ENCODE data around the gene NPAS3.

NPAS3 gene

DNA sequence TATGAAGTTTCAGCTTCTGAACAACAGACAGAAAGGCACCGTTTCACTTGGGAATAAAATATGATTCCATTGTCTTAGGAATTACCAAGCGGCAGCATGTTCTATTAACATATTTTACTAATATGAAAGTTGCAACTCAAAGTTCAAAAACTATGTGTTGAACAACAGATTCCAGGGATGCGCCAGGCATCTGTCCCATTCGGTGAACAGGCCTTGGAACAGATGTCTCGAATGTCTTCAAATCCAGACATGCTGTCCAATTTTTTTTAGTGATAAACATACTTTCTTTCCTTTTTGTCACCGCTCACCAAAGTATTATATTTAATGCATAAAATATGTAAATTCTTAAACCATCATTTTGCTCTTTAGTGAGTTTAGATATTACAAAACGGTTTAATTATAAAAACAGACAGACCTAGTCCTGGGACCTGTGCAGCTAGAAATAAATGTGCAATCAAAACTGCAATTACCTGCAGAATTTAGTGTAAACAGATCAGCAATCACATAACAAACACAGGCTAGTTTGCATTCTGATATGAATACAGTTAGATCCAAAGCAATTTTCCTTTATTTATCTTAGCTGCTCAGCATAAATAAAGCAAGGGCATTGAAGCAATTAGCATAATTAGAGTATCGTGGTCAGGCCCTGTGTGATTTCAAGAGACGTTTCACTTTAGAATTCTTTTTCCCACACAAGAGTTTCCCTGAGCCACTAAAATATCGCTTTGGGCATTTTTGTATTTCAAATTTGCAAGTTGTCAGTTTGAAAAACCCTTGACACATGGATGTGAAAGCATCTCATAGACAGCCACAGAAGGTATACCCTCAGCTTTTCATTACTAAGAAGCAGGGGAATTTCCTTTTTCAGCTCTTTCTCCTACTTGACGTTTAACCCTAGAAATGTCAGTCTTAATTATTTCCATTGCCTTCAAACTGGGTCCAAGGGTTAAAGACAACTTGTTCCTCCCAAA lies 591.4 kb downstream of the NPAS3 start:
- no peak for DNase-seq (ENCODE audit: extremely low read depth in 1 of 2, low read depth in 1 of 2)

DNA sequence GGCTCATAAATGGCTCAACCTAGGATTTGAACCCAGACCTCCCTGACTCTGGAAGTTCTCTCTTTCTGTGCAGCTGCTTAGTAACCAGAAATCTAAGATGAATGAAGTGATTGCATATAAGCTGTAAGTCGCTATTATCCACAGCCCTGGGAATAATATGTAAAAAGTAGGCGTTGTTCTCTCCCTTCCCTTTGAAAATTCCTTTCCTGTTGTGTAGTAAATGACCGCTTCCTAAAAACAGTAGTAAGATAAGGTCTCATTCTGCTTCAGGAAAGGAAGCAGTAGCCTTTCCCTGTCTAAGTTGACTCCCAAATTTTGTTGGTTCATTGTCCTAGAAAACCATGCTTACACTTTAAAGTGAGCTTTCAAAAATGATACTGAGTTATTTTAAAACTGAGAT lies 593.9 kb downstream of the NPAS3 start:
- DNase-seq (ENCODE audit: extremely low read depth in 1 of 2, low read depth in 1 of 2): no peak

DNA sequence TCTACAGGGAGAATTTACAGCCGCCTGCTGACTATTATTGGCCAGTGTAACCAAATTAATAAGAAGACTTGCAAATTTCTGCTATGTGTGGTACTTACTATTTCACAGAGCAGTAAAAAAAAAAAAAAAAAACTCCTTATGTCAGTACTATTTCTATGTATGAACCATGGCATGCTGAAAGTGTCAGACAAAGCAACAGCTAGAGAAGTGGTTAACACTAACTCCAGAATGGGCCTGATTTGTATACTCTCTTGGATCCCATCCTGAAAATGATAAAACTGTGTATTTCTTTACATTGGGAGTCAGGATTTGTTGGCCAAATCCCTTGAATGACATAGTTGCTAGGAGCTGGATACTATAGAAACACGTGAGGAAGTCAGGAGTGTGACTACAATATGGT lies 595.4 kb downstream of the NPAS3 start:
- no peak for DNase-seq (ENCODE audit: extremely low read depth in 1 of 2, low read depth in 1 of 2)

DNA sequence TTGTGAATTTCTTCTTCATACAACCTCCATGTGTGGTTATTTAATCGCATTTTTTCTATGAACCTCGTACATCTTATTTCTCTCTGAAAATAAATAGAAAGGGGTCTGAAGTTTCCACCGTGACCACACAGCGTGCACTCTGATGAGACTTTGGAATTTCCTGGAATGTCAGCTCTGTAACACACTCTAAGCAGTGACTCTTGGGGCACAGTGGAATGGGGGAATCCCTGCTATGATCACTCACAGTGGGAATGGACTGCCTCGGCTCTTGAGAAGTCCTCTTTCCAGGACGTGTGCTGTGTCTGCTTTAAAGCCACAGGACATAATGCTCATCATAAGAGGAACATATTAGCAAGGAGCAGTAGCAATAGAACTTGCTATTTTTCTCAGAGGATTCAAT lies 596.0 kb downstream of the NPAS3 start:
- no peak for DNase-seq (ENCODE audit: extremely low read depth in 1 of 2, low read depth in 1 of 2)

DNA sequence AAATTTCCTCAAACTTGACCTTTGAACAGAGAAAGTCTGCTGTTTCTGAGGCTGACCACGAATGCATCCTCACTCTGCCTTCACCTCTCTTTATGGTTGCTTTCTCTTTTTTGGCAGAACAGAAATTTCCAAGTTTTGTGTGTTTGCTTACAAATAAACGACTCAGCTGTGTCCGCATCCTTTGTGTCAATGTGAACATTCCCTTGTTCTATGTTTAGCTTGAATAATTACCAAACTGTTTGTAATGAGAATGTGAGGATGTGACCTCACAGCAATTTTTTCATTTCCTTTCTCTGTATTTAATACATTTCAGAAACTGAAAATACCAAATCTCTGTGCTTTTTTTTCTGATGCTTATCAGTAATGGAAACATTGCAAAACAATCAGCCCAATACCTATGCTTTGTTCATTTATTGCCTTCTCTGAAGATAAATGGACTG lies 601.3 kb downstream of the NPAS3 start:
- no peak for DNase-seq (ENCODE audit: extremely low read depth in 1 of 2, low read depth in 1 of 2)

DNA sequence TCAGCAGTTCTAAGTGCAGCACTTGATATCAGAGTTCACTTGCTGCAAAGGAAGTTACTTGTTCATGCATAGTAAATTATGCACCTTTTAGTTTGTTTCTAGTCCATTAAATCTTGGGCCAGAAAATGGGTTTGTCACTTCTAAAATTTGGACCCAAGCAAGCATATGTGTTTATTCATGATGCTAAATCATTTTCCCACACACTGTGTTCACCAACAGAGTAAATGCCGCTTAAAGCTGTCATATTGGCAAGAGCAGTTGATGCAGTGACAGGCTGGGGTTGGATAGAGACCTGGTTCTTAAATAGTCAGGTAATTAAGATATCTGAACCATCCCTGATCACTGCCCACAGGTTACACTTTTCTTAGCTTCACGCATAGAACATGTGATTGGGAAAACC lies 602.5 kb downstream of the NPAS3 start:
- DNase-seq (ENCODE audit: extremely low read depth in 1 of 2, low read depth in 1 of 2): no peak

DNA sequence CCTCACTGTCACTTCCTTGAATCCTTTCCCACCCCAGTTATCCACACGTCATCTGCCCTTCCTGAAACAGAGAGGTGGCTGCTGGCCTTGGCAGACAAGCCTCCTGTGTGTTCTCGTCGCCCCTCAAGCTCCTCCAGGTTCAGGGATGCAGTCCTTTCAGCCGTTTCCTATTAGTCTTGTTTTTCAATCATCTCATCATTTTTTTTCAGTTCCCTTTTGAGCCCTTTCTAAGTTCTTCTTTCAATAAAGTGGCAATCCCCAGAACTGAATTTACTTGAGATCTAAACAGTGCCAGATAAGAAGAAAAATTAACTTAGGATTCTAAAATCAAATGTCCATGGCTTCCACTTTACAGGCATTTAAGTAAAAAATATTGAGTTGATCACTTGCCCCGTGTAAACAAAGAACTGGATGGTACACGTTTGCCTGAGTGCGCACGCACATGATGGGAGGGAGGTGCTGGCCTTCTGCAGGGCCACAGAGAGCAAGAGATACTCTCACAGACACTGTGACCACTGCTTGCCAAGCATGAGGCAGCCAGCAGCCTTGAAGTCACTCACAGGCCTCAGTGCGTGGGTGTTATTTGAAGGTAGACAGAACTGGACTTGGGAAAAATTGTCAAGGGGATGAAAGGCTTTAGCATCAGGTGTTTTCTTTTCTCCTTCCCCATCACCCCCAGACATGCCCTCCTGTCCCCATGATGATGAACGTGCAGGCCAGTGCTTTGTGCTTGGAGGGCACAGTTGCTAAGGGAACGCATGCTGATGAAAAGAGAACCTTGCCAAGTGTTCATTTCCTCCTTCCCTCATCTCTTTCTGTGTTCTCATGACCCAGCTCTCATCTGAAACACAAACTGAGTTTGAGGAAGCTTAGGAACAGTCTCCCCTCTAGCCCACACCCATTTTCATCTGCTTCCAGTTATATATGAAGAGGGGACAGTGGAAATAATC lies 603.9 kb downstream of the NPAS3 start:
- DNase-seq (ENCODE audit: extremely low read depth in 1 of 2, low read depth in 1 of 2): no peak

DNA sequence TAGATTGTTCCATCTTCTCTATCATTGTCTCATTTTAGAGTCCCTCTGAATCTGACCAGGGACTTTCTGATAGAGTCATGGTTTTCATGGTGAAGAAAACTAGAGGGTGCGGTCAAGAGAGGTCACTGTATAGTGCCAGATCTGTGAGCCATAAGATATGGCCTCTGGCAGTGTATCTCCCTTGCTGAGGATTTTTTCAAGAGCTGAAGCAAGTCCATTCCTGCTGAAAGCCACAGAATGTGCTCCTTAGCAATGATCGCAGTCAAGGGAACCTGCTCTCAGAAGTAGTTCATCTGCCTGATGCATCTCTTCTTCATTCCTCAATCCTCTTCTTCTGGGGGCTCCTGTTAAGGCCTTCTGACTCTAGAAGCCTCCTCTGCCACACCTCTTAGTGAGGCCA lies 607.0 kb downstream of the NPAS3 start:
- no peak for DNase-seq (ENCODE audit: extremely low read depth in 1 of 2, low read depth in 1 of 2)

DNA sequence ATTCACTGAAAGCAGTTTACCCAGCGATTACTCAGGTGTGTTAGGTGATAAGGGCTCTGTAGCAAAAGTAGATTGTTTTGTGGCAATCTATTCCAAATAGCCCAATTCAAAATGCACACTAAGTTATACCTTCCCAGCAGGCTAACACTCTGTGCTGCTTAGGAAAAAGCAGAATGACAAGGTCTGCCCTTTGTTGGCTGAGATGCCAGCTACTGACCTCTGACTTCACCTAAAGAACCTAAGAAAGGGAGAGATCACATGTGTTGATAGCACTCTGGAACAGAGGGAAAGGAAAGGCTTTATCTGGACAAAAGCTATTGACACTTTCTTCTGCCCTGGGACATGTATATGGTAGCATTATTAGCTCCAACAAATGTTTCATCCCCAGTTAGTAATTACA lies 609.9 kb downstream of the NPAS3 start:
- no peak for DNase-seq (ENCODE audit: extremely low read depth in 1 of 2, low read depth in 1 of 2)

DNA sequence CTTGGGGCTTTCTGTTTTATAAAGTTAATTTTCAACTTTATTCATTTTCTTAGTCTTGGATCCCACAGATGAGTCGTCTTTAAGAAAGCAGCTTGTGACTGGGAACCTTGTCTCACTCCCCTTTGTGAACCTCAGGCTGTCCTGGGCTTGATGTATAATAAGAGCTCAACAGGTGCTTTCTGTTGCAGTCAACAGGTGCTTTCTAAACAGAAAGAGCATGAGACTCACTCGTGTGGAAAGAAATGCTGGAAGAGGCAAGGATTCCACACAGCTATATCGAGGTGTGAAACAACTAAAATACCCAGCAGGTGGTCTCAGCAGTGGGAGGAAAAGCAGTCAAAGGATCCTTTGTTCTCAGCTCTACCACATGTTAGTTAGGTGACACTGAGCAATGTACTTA lies 613.3 kb downstream of the NPAS3 start:
- no peak for DNase-seq (ENCODE audit: extremely low read depth in 1 of 2, low read depth in 1 of 2)

DNA sequence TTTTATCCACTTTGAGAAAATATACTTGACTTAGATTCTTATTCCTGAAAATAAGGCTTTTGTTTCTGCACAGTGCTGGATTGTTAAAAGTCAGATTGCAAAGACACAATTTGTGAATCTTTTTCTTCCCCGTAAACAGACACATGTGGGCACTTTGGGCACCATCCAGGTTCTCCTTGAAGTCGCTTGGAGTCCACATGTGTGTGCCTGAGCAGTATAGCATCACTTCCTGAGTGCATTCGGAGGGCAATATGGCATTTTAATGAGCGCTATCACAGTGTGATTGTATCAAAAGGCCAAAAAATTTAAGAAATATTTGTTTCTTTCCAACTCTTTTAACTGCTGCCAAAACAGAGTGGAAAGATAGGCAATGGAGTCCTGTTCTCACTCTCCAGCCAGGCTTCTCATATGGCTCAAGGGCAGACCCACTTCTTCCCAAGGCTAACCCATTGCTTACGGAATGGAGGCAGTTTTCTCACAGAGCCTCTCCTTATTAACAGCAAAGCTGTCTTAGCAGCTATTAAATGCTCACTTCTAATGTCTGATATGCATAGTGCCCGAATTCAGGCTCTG lies 615.1 kb downstream of the NPAS3 start:
- no peak for DNase-seq (ENCODE audit: extremely low read depth in 1 of 2, low read depth in 1 of 2)

DNA sequence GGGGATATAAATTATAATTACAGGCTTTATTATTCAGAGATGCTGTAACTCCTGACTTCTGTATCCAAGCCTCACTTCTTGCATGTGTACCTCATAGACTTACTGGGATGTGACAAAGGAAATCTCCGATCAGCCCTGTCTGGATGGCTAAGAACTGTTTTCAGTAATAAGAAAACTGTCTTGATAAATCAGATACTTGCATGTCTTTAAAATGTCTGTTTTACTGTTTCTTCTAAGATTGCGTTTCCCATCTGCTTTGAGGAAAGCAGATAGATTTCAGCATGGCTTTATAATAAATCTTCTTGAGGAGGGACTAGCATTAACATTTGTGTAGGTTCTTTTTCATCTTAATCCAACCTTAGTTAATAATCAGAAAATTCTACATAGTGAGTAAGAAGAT lies 616.3 kb downstream of the NPAS3 start:
- no peak for DNase-seq (ENCODE audit: extremely low read depth in 1 of 2, low read depth in 1 of 2)

DNA sequence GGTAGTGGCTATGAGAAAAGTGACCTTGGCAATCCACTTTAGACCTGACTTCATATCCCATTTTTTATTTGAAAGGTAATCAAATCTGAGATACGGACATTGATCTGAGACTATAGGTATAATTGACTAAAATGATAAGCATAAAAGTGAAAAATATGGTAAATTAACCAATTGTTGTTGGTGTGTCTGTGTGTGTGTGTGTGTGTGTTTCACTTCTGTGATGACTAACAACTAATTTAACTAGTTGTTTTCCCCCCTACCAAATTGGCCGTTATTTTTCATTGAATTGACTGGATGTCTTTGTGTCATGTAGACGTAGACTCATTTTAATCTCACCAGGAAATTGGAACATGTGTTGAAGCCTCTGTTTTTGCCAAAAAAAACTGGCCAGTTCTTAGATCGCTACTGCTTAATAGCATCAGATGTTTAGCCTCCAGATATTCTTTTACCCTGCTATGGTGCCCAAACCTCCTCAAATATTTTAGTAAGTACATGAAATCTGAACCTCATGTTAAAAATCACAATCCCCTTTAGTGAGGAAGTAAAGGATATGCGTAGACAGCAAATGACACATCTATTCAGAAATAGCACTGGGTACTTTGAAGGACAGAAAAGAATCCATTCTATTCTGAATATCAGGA lies 617.2 kb downstream of the NPAS3 start:
- DNase-seq (ENCODE audit: extremely low read depth in 1 of 2, low read depth in 1 of 2): no peak

DNA sequence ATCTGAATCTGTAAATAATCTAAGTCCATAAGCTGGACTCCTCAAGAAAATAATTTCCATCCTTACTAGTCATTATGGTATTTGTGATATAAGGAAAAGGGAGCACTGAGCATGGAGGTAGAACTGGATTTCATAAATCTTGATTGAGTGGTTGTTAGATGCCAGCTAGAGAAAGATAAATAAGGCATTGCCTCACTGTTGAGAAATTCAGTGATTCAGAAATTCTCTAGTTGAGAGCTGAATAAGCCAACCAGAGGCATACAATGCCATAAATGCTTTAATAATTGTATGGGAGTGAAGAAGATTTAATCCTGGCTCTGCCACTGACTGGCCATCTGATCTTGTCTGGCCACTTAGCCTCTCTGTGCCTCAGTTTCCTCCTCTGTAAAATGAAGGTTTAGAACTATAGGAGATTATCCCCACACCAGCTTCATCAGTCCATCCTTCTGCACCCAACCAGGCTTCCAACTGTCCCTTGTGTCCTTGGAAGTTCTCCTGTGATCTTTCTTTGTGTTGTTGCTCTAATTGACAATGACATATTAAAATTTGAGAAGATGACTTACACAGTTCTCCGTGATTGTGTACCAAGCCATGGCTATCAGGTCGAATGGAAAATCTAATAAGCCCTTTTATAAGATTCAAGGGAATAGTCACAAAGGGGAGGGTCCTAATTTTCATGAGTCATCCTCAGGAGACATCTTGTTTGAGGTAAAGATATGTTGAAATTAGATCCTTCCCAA lies 617.9 kb downstream of the NPAS3 start:
- DNase-seq (ENCODE audit: extremely low read depth in 1 of 2, low read depth in 1 of 2): no peak

DNA sequence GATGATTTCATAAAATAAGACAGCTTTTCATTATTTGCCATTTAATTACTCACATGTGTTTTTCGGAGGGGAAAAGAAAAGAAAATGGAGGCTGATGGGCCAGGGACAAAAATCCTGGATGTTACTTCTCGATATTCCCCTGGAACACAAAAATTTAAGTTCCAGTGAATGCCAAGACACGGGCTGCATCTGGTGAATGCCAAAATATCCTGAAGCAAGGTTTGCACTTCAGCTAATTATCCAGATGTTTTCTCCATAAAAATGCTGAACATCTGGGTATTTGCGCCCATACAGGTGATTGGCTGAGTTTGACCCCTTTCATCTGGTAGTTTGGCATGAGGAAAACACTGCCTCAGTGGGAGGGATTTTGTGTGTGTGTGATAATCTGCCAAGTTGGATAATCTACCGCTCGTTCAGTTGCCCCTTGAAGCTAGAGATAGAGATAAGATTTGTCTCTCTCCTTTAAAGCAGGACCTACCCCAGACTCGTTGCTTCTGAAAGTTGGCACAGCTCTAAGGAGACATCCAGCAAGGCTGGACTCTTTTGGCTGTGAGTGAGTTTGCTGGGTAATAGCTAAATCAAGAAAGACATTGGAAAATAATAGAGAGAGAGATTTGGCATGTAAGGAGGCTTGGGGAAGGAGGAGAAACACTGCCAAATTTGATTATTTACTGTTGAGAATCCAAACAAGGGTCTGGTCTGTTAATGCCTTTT lies 622.2 kb downstream of the NPAS3 start:
- DNase-seq (ENCODE audit: extremely low read depth in 1 of 2, low read depth in 1 of 2): no peak

DNA sequence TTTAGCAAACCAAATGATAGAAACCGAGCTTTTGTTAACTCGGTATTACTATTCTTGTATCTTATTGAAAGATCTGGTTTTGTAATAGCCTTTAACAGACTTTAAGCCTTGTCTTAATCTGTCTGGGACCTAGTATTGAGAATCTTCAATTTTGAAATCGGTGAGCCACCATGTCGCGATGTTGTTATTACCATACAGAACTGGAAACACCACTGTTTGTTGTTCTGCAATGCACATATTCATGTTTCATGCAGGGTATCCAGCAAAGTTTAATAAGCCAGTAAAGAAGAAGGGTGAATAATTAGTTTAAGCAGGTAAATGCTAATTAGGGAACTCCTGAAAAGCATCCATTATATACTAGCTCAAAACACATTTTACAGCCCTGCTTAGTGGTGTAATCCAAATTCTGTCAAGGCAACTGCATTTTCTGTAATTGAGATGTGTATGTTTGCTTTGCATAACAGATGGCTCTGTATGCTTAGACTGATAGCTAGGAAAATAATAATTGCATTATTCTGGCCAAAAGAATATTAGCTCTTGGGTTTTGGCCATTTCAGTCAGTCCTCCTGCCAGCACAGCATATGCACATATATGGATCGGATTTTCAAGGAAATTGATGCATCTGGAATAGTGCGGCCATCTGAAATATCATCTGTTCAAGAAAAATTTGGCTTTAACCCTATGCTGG lies 623.0 kb downstream of the NPAS3 start:
- no peak for DNase-seq (ENCODE audit: extremely low read depth in 1 of 2, low read depth in 1 of 2)

DNA sequence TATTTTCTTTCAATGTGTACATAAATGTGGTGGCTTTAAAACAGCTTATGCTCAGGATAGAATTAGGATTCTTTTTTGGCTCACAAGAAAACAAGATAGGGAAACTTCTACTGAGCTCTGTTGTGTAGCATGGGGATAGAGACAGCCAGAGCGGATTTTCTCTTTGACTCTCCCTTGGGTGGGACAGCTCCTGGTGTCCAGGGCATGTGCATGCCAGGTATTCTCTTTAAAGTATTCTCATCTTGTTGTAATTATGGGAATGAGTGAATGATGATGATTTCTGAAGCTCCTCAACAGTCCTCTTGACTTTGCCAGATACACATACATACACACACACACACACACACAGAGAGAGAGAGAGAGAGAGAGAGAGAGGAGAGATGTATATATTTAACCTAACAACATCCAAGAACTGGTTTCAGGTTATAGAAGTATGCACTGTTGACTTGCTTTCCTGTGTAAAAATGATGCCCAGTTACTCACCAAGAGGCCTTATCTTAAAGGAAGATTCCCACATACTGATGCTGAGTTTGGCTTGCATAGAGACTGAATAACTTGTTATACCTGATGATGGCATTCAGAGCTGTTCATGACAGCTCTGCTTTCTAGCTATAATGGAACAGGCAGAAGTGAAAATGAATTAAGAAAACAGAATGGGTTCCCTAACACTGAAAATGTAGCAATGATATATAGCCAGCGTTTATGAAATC lies 624.7 kb downstream of the NPAS3 start:
- DNase-seq (ENCODE audit: extremely low read depth in 1 of 2, low read depth in 1 of 2): no peak

DNA sequence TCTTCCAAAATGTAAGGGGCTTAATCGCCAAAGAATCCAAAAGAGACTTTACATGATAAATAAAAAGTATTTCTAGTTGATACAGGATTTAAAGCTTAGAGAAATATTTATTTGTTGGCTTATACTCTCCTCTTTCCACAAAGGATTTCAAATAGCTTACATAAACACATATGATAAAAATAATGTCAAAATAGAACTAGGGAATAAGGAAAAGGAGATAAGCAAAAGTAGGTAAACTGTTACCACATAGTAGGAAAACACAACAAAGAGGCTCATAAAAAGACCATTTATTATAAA lies 625.2 kb downstream of the NPAS3 start:
- DNase-seq (ENCODE audit: extremely low read depth in 1 of 2, low read depth in 1 of 2): no peak

Measured in stimulated activated CD8-positive, alpha-beta memory T cell treated with anti-CD3 and anti-CD28 coated beads, Interleukin-7, amount 100 ng/mL, for 48 hours (primary cell).